ENCODE data around the gene TTC39C. TPM values are rescaled to one million over a fixed set of nuclear protein-coding genes. Genes with fewer than 3 reads are reported as not detected.
A peak's percentile ranks its signal among the peaks of the same experiment; 100 is the strongest.

TTC39C gene
- total and polyA plus RNA-seq, 7 donors, result 2.3 to 36.9 (median 27.0) TPM

DNA sequence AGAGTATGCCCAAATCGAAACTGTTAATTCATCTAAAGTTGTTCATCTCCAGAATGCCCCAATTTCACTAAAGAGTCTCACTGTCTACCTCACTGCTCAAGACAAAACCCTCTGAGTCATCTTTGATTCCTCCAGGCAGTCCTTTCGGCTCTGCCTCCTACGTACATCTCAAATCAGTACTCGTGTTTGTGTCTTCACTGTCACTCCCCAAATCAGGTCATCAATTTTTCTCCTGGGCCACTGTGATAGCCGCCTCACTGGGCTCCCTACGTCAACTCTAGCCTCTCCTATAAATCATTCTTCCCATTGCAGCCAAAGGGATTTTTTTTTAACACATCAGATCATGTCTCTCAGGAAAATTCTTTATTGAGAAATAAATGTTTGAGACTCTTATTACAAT lies 42.1 kb upstream of the TTC39C start:
- Histone ChIP-seq H3K4me1 (no peaks in the 10 kb centered on the region), H3K27me3 (no peaks in the 10 kb centered on the region), H3K9me3 (no peaks in the 10 kb centered on the region), H3K36me3 (no peaks in the 10 kb centered on the region), H3K27ac (no peak overlapping the region), H3K4me3 (no peak overlapping the region)
- no peak for DNase-seq
- no peak for TF ChIP-seq POLR2AphosphoS5 (IDR thresholded peaks at IDR 0.05)
- TF ChIP-seq EP300 (IDR thresholded peaks at IDR 0.05), result no peak
- TF ChIP-seq, protein P1, sequence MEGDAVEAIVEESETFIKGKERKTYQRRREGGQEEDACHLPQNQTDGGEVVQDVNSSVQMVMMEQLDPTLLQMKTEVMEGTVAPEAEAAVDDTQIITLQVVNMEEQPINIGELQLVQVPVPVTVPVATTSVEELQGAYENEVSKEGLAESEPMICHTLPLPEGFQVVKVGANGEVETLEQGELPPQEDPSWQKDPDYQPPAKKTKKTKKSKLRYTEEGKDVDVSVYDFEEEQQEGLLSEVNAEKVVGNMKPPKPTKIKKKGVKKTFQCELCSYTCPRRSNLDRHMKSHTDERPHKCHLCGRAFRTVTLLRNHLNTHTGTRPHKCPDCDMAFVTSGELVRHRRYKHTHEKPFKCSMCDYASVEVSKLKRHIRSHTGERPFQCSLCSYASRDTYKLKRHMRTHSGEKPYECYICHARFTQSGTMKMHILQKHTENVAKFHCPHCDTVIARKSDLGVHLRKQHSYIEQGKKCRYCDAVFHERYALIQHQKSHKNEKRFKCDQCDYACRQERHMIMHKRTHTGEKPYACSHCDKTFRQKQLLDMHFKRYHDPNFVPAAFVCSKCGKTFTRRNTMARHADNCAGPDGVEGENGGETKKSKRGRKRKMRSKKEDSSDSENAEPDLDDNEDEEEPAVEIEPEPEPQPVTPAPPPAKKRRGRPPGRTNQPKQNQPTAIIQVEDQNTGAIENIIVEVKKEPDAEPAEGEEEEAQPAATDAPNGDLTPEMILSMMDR (IDR thresholded peaks at IDR 0.05), result no peak
- TF ChIP-seq POLR2A (IDR thresholded peaks at IDR 0.05), result no peak
- intact Hi-C loops (cut with DNase I), result no loop called here
- 76 to 86% methylated on average over 6 of the region's 6 CpGs for WGBS, 2 donors

DNA sequence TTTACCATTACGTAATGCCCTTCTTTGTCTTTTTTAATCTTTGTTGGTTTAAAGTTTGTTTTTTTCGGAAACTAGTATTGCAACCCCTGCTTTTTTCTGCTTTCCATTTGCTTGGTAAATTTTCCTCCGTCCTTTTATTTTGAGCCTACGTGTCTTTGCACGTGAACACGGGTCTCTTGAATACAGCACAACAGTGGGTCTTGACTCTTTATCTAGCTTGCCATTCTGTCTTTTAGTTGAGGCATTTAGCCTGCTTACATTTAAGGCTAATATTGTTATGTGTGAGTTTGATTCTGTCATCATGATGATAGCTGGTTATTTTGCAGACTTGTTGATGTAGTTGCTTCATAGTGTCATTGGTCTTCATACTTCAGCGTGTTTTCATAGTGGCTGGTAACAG lies 37.5 kb upstream of the TTC39C start:
- no peak overlapping the region for H3K27ac ChIP-seq
- DNase-seq, result no peak
- H3K27me3 ChIP-seq, result no peaks in the 10 kb centered on the region
- TF ChIP-seq, protein P1 (IDR thresholded peaks at IDR 0.05), result no peak
- TF ChIP-seq EP300 (IDR thresholded peaks at IDR 0.05) (no peak), POLR2AphosphoS5 (IDR thresholded peaks at IDR 0.05) (no peak), POLR2A (IDR thresholded peaks at IDR 0.05) (no peak)
- peaks cover 0 to 13% (median 12%) of the 10 kb centered on the region in 4 donors for H3K4me1 ChIP-seq
- H3K4me3 ChIP-seq, result no peak overlapping the region
- intact Hi-C loops (cut with DNase I), result no loop called here
- no peaks in the 10 kb centered on the region for H3K36me3 ChIP-seq
- 97% methylated on average over 7 of the region's 7 CpGs for WGBS, 2 donors
- no peaks in the 10 kb centered on the region for H3K9me3 ChIP-seq

DNA sequence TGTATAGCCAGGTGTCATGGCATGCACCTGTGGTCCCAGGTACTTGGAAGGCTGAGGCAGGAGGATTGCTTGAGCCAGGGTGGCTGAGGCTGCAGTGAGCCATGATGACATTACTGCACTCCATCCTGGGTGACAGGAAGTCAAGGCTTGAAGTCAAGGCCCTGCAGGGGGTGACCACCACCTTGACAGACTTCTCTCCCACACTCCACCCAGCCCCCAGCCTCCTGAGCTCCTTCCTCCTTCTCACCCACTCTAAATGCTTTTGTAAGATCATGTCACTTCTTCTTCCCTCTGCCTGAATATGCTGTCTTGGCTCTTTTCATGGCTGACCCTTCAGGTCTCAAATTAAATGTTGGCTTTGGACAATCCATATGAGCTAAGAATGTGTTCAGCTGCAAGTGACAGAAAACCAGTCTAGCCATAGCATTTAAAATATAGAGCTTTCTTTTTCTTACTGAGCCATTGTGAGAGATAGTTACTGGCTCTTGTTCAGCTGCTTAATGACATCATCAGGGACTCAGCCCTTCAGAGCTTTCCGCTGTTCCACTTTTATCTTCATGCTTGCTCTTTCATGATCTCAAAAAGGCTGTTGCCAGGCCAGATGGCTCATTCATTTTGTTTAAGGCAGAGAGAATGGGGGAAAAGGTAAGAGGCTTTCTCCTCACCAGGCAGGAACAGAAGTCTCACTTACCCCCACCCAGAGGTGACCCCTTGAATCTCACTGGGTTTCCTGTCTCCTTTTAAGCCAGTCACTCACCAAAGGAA lies 36.7 kb upstream of the TTC39C start:
- Histone ChIP-seq H3K4me3 (no peak overlapping the region), H3K36me3 (no peaks in the 10 kb centered on the region), H3K27me3 (no peaks in the 10 kb centered on the region), H3K27ac (no peak overlapping the region), H3K9me3 (no peaks in the 10 kb centered on the region), H3K4me1 (peaks cover 0 to 21% (median 19%) of the 10 kb centered on the region in 4 donors)
- 75 to 98% methylated on average over 1 of the region's 1 CpG for WGBS, 2 donors
- intact Hi-C loops (cut with DNase I), result no loop called here
- DNase-seq, result no peak
- no peak for TF ChIP-seq POLR2A (IDR thresholded peaks at IDR 0.05)
- TF ChIP-seq, protein P1 (IDR thresholded peaks at IDR 0.05), result no peak
- no peak for TF ChIP-seq EP300 (IDR thresholded peaks at IDR 0.05)
- no peak for TF ChIP-seq POLR2AphosphoS5 (IDR thresholded peaks at IDR 0.05)

DNA sequence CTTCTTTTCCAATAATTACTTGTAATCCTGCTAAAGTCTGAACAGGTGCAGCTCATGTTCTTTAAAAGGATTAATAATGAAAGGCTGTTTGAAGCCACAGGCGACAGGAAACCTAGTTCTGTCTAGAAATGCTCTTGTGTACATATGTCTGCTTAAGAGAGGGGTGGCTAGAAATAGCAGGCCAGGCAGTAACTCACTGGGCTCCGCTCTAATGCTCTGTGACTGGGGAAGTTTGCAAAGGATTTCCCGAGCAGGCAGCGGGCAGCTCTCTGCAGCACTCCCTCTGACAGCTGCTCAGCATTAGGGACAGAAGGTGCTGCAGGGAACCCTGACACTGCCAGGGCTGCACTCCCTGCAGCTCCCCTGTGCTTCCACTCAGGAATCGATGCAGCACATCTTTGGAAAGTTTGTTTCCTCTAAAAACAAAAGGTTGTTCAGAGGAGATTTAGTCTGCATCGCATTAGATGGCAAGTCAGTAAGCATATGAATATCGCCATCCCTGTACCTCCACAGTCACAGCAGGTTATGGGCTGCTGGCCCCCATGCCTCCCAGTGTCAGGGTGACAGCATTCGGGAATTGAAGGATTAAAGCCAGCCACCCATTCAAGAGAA lies 33.1 kb upstream of the TTC39C start:
- peaks cover 0 to 26% (median 23%) of the 10 kb centered on the region in 4 donors for H3K4me1 ChIP-seq
- no peaks in the 10 kb centered on the region for H3K27me3 ChIP-seq
- H3K27ac ChIP-seq, result peak overlapping the region; percentile 74 to 84 (median 84)
- no peak for DNase-seq
- 72 to 88% methylated on average over 8 of the region's 8 CpGs for WGBS, 2 donors
- H3K36me3 ChIP-seq, result no peaks in the 10 kb centered on the region
- H3K9me3 ChIP-seq, result no peaks in the 10 kb centered on the region
- H3K4me3 ChIP-seq, result no peak overlapping the region
- TF ChIP-seq POLR2AphosphoS5 (IDR thresholded peaks at IDR 0.05) (no peak), EP300 (IDR thresholded peaks at IDR 0.05) (no peak), POLR2A (IDR thresholded peaks at IDR 0.05) (no peak)
- TF ChIP-seq, protein P1 (IDR thresholded peaks at IDR 0.05), result no peak
- intact Hi-C loops (cut with DNase I), result no loop called here
